GM18498 (cell line): ENCODE measurements around the gene TIAM1.

ENCODE experiments used
- ATAC-seq: cut with Tn5 transposase; IDR thresholded peaks from one replicate; pipeline ENCODE4 v1.9.1; 2021; ENCODE audit warnings: mild to moderate bottlenecking, moderate library complexity; ENCODE audit not compliant: unreplicated experiment

The TIAM1 gene

GRCh38 chr21:31103571-31104265 lies 240.3 kb downstream of the TIAM1 start:
- ATAC-seq: no peak

- no peak for ATAC-seq
Measured at GRCh38 chr21:31103163-31103562, 240.9 kb downstream of the TIAM1 start.

DNA sequence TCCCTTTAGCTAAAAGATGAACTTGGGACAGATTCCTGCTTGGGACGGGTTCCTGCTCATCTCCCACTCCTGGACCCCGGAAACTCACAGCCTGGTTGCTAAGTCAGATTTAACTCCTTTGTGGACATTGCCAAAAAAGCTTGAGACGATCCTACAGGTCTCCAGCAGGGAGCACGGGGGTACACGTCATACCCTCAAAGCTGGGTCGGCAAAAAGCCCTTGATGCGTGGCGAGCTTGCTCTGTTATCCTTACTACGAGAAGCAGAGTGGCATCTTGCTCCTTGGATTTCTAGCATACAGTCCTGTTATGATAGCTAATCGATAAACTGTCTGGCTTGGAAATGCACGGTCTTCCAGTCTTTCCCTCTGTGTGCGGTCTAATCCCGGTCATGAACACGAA lies 244.9 kb downstream of the TIAM1 start:
- no peak for ATAC-seq

DNA sequence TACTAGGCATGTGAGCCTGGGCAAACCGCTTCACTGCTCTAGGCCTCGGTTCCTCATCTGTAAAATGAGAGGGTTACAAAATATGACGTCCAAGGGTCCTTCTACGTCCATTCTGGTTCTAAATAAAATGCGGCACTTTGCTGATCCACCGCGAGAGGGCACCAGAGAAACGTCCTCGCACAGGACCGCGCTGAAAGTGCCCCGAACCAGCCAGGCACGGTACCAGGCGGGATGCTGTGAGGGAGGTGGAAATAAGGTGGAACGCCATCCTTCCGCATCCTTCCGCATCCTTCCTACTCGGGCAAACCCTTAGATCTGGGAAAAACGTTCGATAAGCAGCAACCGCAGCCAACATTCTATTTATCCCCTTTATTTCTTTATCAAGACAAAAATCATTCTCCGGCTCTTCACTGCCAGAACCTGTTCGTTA lies 245.5 kb downstream of the TIAM1 start:
- peak; percentile 64 for ATAC-seq

DNA sequence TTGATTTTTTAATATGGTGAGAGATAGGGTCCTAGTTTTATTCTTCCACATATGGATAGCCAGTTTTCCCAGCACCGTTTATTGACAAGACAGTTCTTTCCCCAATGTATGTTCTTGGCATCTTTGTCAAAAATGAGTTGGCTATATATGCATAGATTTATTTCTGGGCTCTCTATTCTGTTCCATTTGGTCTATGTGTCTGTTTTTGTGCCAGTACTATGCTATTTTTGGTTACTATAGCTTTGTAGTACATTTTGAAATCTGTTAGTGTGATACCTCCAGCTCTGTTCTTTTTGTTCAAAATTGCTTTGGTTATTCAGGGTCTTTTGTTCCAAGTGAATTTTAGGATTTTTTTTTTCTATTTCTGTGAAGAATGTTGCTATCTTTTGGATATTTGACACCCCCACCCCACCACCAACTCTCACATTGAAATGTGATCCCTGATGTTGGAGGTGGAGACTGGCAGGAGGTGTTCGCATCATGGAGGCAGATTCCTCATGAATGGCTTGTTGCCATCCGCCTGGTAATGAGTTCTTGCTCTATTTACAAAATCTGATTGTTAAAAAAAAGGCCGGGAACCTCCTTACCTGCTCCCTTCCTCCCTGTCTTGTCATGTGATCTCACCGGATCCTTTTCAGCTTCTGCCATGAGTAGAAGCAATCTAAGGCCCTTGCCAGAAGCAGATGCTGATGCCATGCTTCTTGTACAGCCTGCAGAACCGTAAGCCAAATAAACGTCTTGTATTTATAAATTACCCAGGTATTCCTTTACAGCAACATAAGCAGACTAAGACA lies 251.0 kb downstream of the TIAM1 start:
- no peak for ATAC-seq

DNA sequence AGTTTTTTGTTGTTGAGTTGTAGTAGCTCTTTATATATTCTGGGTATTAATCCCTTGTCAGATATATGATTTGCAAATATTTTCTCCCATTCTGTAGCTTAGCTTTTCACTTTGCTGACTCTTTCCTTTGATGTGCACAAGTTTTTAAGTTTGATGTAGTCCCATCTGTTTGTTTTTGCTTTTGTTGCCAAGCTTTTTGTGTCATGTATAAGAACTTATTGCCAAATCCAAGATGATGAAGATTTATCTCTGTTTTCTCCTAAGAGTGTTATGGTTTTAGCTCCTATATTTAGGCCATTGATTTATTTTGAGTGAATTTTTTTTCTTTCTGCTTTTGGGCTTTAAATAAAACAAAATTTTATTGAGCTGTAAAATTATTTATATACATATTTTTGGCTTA lies 253.7 kb downstream of the TIAM1 start:
- no peak for ATAC-seq

GRCh38 chr21:31088474-31088751 lies 255.6 kb downstream of the TIAM1 start:
- no peak for ATAC-seq

- ATAC-seq: no peak
Measured at GRCh38 chr21:31087639-31088473, 256.2 kb downstream of the TIAM1 start.

DNA sequence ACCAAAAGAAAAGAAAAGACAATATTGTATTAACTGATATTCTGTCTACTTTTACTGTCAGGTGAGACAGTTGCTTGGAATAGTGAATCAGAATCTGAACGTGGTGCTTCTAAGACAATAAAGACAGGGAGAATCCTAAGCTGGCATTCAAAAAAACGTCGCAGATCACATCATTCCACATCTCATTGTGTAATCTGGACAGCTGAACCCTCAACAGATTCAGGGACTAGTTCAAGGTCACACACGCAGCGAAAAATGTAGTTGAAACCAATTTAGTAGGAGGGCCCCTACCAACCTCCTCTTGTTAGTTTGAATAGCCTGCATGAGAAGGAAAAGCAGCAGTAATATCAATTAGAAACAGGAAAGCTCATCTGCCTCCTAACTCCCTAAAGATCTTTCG lies 259.4 kb downstream of the TIAM1 start:
- ATAC-seq: no peak

- ATAC-seq: no peak
Measured at GRCh38 chr21:31078796-31079195, 265.3 kb downstream of the TIAM1 start.

DNA sequence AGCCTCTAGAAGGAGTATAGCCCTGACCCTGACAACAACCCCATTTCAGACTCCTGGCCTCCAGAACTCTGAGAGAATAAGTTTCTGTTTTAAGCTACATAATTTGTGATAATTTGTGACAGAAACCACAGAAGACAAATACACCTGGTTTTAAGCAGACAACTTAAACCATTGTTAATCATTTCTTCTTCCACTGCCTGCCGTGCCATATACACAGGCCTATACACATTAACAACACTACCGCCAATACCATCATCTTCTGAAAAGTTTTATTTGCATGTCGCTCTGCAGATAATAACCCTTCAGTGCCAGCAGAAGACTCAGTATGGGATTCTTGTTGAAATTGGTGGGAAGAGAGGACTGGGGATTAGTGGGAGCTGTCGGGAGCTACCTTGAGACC lies 265.8 kb downstream of the TIAM1 start:
- ATAC-seq: no peak

GRCh38 chr21:31075848-31076247 lies 268.2 kb downstream of the TIAM1 start:
- ATAC-seq: no peak

GRCh38 chr21:31072533-31072932 lies 271.5 kb downstream of the TIAM1 start:
- ATAC-seq: no peak
